HCT116 (cell line): ENCODE measurements around the gene CACNA2D2. TPM values are rescaled to one million over a fixed set of nuclear protein-coding genes. Genes with fewer than 3 reads are reported as not detected.

Source experiments
- ATAC-seq: fragments of 200-7000 bp; cut with Tn5 transposase; 2 replicates; pipeline ENCODE4 v1.9.1; 2020; ENCODE audit warnings: mild to moderate bottlenecking, moderate library complexity
- BruUV-seq: library from RNA; stranded (reverse); fragments of 400-500 nt; replicated peaks from 2 replicates; lab custom pipeline; 2021; lab: Mats Ljungman, UMichigan
- CTCF ChIA-PET: fragments of 300-600 bp; sonication (Branson Sonifier 250); formaldehyde crosslinking; loops from one replicate; lab custom pipeline; 2021; ENCODE audit warnings: antibody characterized with exemption; lab: Charles Lee
- POLR2A ChIA-PET: fragments of 300-600, 350-600 bp; sonication (Branson Sonifier 250); formaldehyde crosslinking; loops from one replicate; lab custom pipeline; 2021; ENCODE audit warnings: antibody characterized with exemption; lab: Charles Lee
- RAD21 ChIA-PET, 2 experiments: fragments of 300-600 bp; sonication (Branson Sonifier 250); formaldehyde crosslinking; loops; one replicate each; lab custom pipeline; 2023; ENCODE audit warnings: low total read pairs in 2 of 2; ENCODE audit not compliant: uncharacterized antibody in 2 of 2, unreplicated experiment in 2 of 2, low non-redundant PET in 1 of 2; lab: Charles Lee
- DNase-seq: peaks from one replicate; pipeline ENCODE4 v3.0.0-alpha.2; 2010; ENCODE audit warnings: low read depth, low spot score
- H2AFZ ChIP-seq: fragments of 200-600 bp; shearing (Covaris generic), sonication (generic); 2 replicates; pipeline ENCODE4 v1.6.1; 2017; ENCODE audit warnings: low read depth, mixed run types, mixed read lengths, antibody characterized with exemption, low read length; ENCODE audit not compliant: poor library complexity, severe bottlenecking
- H3K27ac ChIP-seq: 2 replicates; pipeline ENCODE4 v1.5.1; 2012; ENCODE audit warnings: low read depth, low read length
- H3K27me3 ChIP-seq: fragments of 200-600 bp; sonication (generic); 2 replicates; pipeline ENCODE4 v1.6.1; 2016; ENCODE audit warnings: mixed run types, low read length, mixed read lengths; ENCODE audit not compliant: insufficient read depth
- H3K36me3 ChIP-seq, 2 experiments: fragments of 200-500 bp in 1 of 2; fragments of 200-600 bp in 1 of 2; sonication (Bioruptor generic) in 1 of 2; sonication (generic) in 1 of 2; 2 replicates each; pipeline versions ENCODE4 v1.5.1 to v1.6.1; 2014 to 2016; ENCODE audit warnings: low read length in 2 of 2, inconsistent platforms in 1 of 2, mixed read lengths in 1 of 2, mixed run types in 1 of 2; ENCODE audit not compliant: insufficient read depth in 2 of 2, control insufficient read depth in 1 of 2
- H3K4me1 ChIP-seq, 2 experiments: fragments of 200-600 bp in 1 of 2; sonication (generic) in 1 of 2; 2 replicates each; pipeline versions ENCODE4 v1.5.1 to v1.6.1; 2012 to 2017; ENCODE audit warnings: low read length in 2 of 2, inconsistent platforms in 1 of 2, mild to moderate bottlenecking in 1 of 2, mixed read lengths in 1 of 2, mixed run types in 1 of 2, moderate library complexity in 1 of 2; ENCODE audit not compliant: insufficient read depth in 2 of 2, control insufficient read depth in 1 of 2
- H3K4me2 ChIP-seq: fragments of 200-600 bp; sonication (generic); 2 replicates; pipeline ENCODE4 v1.6.1; 2017; ENCODE audit warnings: mixed run types, low read length, mixed read lengths
- H3K4me3 ChIP-seq, 2 experiments: fragments of 200-600 bp in 1 of 2; sonication (generic) in 1 of 2; replicated peaks in 1 of 2; 2 replicates each; pipeline ENCODE4 v1.5.1; 2011 to 2016; ENCODE audit warnings: low read length in 2 of 2, control low read depth in 1 of 2, low read depth in 1 of 2, mild to moderate bottlenecking in 1 of 2, mixed read lengths in 1 of 2, mixed run types in 1 of 2
- H3K79me2 ChIP-seq: fragments of 200-600 bp; sonication (generic); 2 replicates; pipeline ENCODE4 v1.6.1; 2017; ENCODE audit warnings: mild to moderate bottlenecking, mixed run types, low read length, moderate library complexity, mixed read lengths; ENCODE audit not compliant: insufficient read depth
- H3K9ac ChIP-seq: fragments of 200-600 bp; sonication (generic); 2 replicates; pipeline ENCODE4 v1.6.1; 2016; ENCODE audit warnings: low read length, mixed read lengths
- H3K9me2 ChIP-seq: fragments of 200-600 bp; sonication (generic), shearing (Covaris generic); 2 replicates; pipeline ENCODE4 v1.6.1; 2017; ENCODE audit warnings: mixed run types, mild to moderate bottlenecking, moderate library complexity; ENCODE audit not compliant: insufficient read depth
- H3K9me3 ChIP-seq, 2 experiments: fragments of 200-500 bp in 1 of 2; fragments of 200-600 bp in 1 of 2; sonication (Bioruptor generic) in 1 of 2; sonication (generic) in 1 of 2; 2 replicates each; pipeline ENCODE4 v1.6.1; 2014 to 2017; ENCODE audit warnings: low read length in 2 of 2, mixed read lengths in 2 of 2, inconsistent platforms in 1 of 2, low read depth in 1 of 2, mild to moderate bottlenecking in 1 of 2, mixed run types in 1 of 2, moderate library complexity in 1 of 2; ENCODE audit not compliant: control insufficient read depth in 1 of 2, insufficient read depth in 1 of 2
- H4K20me1 ChIP-seq: fragments of 200-600 bp; sonication (generic), shearing (Covaris generic); 2 replicates; pipeline ENCODE4 v1.6.1; 2017; ENCODE audit warnings: mixed run types, mild to moderate bottlenecking, moderate library complexity; ENCODE audit not compliant: insufficient read depth
- CEBPB ChIP-seq: IDR thresholded peaks from 2 replicates; pipeline ENCODE4 v1.6.1; 2012; ENCODE audit warnings: low read depth
- FOSL1 ChIP-seq: IDR thresholded peaks from 2 replicates; pipeline ENCODE4 v1.6.1; 2012; ENCODE audit warnings: low read depth
- JUND ChIP-seq: IDR thresholded peaks from 2 replicates; pipeline ENCODE4 v1.6.1; 2012
- POLR2A ChIP-seq: IDR thresholded peaks from 2 replicates; pipeline ENCODE4 v1.7.0; 2011; ENCODE audit warnings: borderline replicate concordance; ENCODE audit not compliant: insufficient read depth, insufficient read length; ENCODE audit errors: extremely low read depth
- POLR2AphosphoS5 ChIP-seq: IDR thresholded peaks from 2 replicates; pipeline ENCODE4 v1.6.1; 2011; ENCODE audit warnings: mild to moderate bottlenecking, low read depth, low read length, moderate library complexity
- ZFX ChIP-seq: fragments of 450-650 bp; IDR thresholded peaks from 2 replicates; pipeline ENCODE4 v1.6.1; 2017
- intact Hi-C: fragments of 100-400 bp; cut with micrococcal nuclease; formaldehyde crosslinking; loops from 2 replicates; pipeline ENCODE4 v1.10.0; 2022
- total RNA-seq: library from RNA; stranded (reverse); gene quantifications from one replicate; pipeline ENCODE4 v1.2.1, GENCODE V29; 2021; ENCODE audit not compliant: unreplicated experiment
- TF ChIP-seq, protein P1 (sequence below): IDR thresholded peaks from 2 replicates; pipeline ENCODE4 v1.6.1; 2012

The CACNA2D2 gene
- total RNA-seq, 1 experiment from 2014 or later = 10.2 TPM

DNA sequence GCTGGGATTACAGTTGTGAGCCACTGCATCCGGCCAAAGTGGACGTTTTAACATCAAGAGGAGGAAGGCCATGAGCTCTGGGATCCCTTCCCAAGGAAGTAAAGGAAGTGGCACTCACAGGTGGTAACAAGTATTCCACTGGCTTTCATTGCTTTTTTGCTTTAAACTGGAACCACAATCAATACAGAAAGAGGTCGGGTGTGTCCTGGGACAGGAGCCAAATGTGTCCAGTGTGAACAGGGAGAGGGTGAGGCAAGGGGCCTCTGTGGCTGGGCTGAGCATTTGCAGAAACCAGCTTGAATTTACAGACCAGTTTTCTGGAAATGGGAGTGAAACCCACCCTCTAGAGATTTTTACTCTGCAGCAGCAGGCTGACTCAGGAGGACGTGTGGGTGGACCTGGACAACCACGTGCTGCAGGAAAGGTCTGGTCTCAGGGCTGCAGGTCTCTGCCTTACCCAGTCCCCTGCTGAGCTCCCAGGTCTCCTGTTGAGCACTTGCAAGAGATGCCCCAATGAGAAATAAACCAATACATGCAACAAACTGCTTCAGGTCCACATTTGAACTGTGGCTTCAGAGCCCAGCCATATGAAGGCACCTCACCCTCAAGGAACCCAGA lies 101.3 kb downstream of the CACNA2D2 start:
- POLR2A ChIA-PET = no interaction called here
- no TSS peak for BruUV-seq
- no peaks in the 10 kb centered on the region; the same call in 1 of the 2 replicates for H3K27me3 ChIP-seq

DNA sequence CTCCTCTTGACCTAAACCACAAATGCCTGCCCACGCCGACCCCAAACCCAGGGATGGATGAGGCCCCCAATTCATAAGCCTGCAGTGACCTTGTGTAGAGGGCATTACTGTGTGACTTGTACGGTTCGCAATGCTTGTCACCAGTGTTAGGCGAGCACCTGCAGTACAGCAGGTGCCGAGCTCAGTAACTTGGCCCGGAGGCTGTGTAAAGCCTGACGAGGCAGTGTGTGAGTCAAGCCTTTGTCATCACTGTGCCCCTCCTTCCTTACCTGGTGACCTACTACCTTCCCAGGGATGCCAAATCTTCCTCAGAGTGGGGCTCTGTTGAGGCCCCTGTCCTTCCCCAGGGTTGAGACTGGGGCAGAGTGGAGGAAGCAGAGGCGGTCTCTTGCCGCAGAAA lies 106.9 kb downstream of the CACNA2D2 start:
- POLR2A ChIA-PET = interaction anchor here (1.4 kb wide), 1 partner anchor 11 kb away, joined by 3 read pairs; no protein-coding TSS in a partner anchor
- Histone ChIP-seq H3K79me2 (no peaks in the 10 kb centered on the region), H3K36me3 (no peaks in the 10 kb centered on the region), H3K27ac (no peak overlapping the region), H3K9me2 (no peaks in the 10 kb centered on the region), H3K9me3 (no peaks in the 10 kb centered on the region), H3K4me2 (peak overlapping the region; percentile 45), H3K27me3 (no peaks in the 10 kb centered on the region), H3K4me3 (no peak overlapping the region), H3K9ac (no peak overlapping the region), H3K4me1 (peaks cover 5 to 48% of the 10 kb centered on the region in 2 experiments), H2AFZ (no peak overlapping the region), H4K20me1 (no peaks in the 10 kb centered on the region)
- intact Hi-C loops = no loop called here
- DNase-seq (peak; percentile 55), ATAC-seq (peak; percentile 97)
- BruUV-seq = no TSS peak
- CTCF ChIA-PET = no interaction called here
- RAD21 ChIA-PET = no interaction called here
- TF ChIP-seq JUND (no peak; the same call in none of the 2 replicates), CEBPB (no peak), POLR2AphosphoS5 (peak; percentile 43; the same call in 1 of the 2 replicates), FOSL1 (peak; percentile 97)

More for the DNA sequence above, 101.3 kb downstream of the CACNA2D2 start:
- intact Hi-C loops = loop anchor here (5.0 kb wide), 1 partner anchor 125 kb away; no protein-coding TSS in a partner anchor
- RAD21 ChIA-PET = no interaction called here
- TF ChIP-seq, protein P1, sequence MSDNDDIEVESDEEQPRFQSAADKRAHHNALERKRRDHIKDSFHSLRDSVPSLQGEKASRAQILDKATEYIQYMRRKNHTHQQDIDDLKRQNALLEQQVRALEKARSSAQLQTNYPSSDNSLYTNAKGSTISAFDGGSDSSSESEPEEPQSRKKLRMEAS = peak; percentile 38; the same call in 1 of the 2 replicates
- TF ChIP-seq ZFX = no peak
- TF ChIP-seq POLR2A = no peak
- Histone ChIP-seq H3K9me2 (no peaks in the 10 kb centered on the region), H3K36me3 (no peaks in the 10 kb centered on the region), H3K9ac (0 out of 2 replicates have a peak overlapping the region, but pooled peaks have one; percentile 17), H3K79me2 (no peaks in the 10 kb centered on the region), H4K20me1 (no peaks in the 10 kb centered on the region), H3K4me2 (peak overlapping the region; percentile 56), H3K4me1 (peaks cover 15 to 19% of the 10 kb centered on the region in 2 experiments), H3K4me3 (no peak overlapping the region), H2AFZ (no peak overlapping the region), H3K9me3 (no peaks in the 10 kb centered on the region), H3K27ac (no peak overlapping the region; the same call in 1 of the 2 replicates)
- DNase-seq (no peak), ATAC-seq (peak; percentile 55)
- CTCF ChIA-PET = no interaction called here
